Measurements from ENCODE around the gene CUL1. TPM values are rescaled to one million over a fixed set of nuclear protein-coding genes. Genes with fewer than 3 reads are reported as not detected.
A peak's percentile ranks its signal among the peaks of the same experiment; 100 is the strongest.

The CUL1 gene
- total RNA-seq, 1 experiment from 2014 or later = 37.8 TPM

DNA sequence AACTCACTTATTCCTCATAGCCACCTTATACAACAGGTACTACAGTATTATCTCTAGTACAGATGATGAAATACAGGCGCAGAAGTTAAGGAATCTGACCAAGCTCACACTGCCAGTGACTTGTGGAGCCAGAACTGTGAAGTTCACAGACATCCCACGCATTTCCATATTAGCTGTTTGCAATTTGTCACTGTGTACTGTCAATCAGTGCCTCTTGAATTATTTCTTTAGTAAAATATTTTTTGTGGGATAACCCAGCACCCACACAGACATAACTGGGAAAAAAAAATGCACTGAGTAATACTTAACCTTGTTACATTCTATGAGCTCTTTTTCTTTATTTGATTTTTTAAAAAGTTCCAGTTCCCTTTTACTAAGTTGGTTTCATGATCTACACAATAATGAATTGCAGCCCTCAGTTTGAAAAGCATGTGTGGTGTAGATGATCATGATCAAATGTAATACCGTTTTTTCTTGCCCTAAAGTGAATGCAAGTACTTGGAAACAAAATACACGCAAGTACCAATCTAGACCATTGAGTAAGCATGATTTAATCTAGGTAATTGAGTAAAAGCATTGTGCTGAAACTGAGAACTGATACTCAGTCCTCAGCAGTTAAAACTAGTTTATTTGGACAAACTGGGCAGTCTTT, 14.1 kb downstream of the CUL1 start:
- intact Hi-C loops (cut with micrococcal nuclease; ENCODE audit: unreplicated experiment) = loop anchor here (10.0 kb wide), 1 partner anchor 252 kb away; no protein-coding TSS in a partner anchor
- BruUV-seq (replicated peaks) = no TSS peak

GRCh38 chr7:148714498-148714897, 15.8 kb downstream of the CUL1 start:
- BruUV-seq (replicated peaks) = no TSS peak
- no peaks in the 10 kb centered on the region for H3K27me3 Mint-ChIP-seq (ENCODE audit: unreplicated experiment)
- CTCF ChIA-PET = no interaction called here
- TF ChIP-seq, protein P1, sequence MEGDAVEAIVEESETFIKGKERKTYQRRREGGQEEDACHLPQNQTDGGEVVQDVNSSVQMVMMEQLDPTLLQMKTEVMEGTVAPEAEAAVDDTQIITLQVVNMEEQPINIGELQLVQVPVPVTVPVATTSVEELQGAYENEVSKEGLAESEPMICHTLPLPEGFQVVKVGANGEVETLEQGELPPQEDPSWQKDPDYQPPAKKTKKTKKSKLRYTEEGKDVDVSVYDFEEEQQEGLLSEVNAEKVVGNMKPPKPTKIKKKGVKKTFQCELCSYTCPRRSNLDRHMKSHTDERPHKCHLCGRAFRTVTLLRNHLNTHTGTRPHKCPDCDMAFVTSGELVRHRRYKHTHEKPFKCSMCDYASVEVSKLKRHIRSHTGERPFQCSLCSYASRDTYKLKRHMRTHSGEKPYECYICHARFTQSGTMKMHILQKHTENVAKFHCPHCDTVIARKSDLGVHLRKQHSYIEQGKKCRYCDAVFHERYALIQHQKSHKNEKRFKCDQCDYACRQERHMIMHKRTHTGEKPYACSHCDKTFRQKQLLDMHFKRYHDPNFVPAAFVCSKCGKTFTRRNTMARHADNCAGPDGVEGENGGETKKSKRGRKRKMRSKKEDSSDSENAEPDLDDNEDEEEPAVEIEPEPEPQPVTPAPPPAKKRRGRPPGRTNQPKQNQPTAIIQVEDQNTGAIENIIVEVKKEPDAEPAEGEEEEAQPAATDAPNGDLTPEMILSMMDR (IDR thresholded peaks at IDR 0.05; ENCODE audit: unreplicated experiment) = no peak
- DNase-seq = no peak
- no peak overlapping the region for H3K27ac Mint-ChIP-seq (ENCODE audit: unreplicated experiment)
- no peak overlapping the region for H3K4me3 Mint-ChIP-seq (ENCODE audit: low read depth, unreplicated experiment)
- peaks cover 6% of the 10 kb centered on the region for H3K36me3 Mint-ChIP-seq (ENCODE audit: insufficient read depth, unreplicated experiment)
- intact Hi-C loops (cut with micrococcal nuclease; ENCODE audit: unreplicated experiment) = loop anchor here (10.0 kb wide), 1 partner anchor 250 kb away; no protein-coding TSS in a partner anchor
- H3K4me1 Mint-ChIP-seq (ENCODE audit: low read depth, unreplicated experiment) = peaks cover 33% of the 10 kb centered on the region
- no peaks in the 10 kb centered on the region for H3K9me3 Mint-ChIP-seq (ENCODE audit: low read depth, unreplicated experiment)

More for the DNA sequence above, 14.1 kb downstream of the CUL1 start:
- TF ChIP-seq, protein P1 (IDR thresholded peaks at IDR 0.05; ENCODE audit: unreplicated experiment) = no peak
- CTCF ChIA-PET = no interaction called here
- Mint-ChIP-seq H3K4me3 (ENCODE audit: low read depth, unreplicated experiment) (no peak overlapping the region), H3K36me3 (ENCODE audit: insufficient read depth, unreplicated experiment) (peaks cover 6% of the 10 kb centered on the region), H3K27ac (ENCODE audit: unreplicated experiment) (no peak overlapping the region), H3K4me1 (ENCODE audit: low read depth, unreplicated experiment) (peaks cover 36% of the 10 kb centered on the region), H3K9me3 (ENCODE audit: low read depth, unreplicated experiment) (no peaks in the 10 kb centered on the region), H3K27me3 (ENCODE audit: unreplicated experiment) (no peaks in the 10 kb centered on the region)
- DNase-seq = no peak

DNA sequence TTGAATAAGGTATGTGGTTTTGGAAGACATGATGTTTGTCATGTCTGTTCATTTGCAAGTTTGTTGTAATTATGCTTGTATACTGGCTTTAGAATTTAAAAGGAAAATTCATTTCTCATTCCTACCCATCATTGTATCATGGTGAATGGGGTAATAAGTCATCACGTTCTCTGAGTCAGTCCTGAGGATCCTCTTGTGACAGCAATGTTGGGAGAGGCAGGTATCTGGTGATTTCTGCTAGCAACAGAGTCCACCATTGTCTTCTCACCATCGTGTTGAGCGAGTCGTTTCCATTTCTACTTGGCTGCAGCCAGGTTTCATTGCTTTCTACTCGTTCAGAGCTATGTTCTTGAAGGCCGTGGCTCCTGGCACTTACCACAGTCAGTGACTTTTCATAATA, 16.3 kb downstream of the CUL1 start:
- TF ChIP-seq, protein P1 (IDR thresholded peaks at IDR 0.05; ENCODE audit: unreplicated experiment) = no peak
- H3K36me3 Mint-ChIP-seq (ENCODE audit: insufficient read depth, unreplicated experiment) = peaks cover 6% of the 10 kb centered on the region
- CTCF ChIA-PET = interaction anchor here (0.6 kb wide), 1 partner anchor 316 kb away, joined by 4 read pairs; no protein-coding TSS in a partner anchor
- no peaks in the 10 kb centered on the region for H3K9me3 Mint-ChIP-seq (ENCODE audit: low read depth, unreplicated experiment)
- no peak overlapping the region for H3K4me3 Mint-ChIP-seq (ENCODE audit: low read depth, unreplicated experiment)
- no TSS peak for BruUV-seq (replicated peaks)
- no peak for DNase-seq
- intact Hi-C loops (cut with micrococcal nuclease; ENCODE audit: unreplicated experiment) = loop anchor here (10.0 kb wide), 1 partner anchor 250 kb away; no protein-coding TSS in a partner anchor
- H3K27ac Mint-ChIP-seq (ENCODE audit: unreplicated experiment) = no peak overlapping the region
- no peaks in the 10 kb centered on the region for H3K27me3 Mint-ChIP-seq (ENCODE audit: unreplicated experiment)
- H3K4me1 Mint-ChIP-seq (ENCODE audit: low read depth, unreplicated experiment) = peaks cover 36% of the 10 kb centered on the region

- Mint-ChIP-seq H3K27ac (ENCODE audit: unreplicated experiment) (peak overlapping the region; percentile 36), H3K27me3 (ENCODE audit: unreplicated experiment) (no peaks in the 10 kb centered on the region), H3K36me3 (ENCODE audit: insufficient read depth, unreplicated experiment) (peaks cover 6% of the 10 kb centered on the region), H3K9me3 (ENCODE audit: low read depth, unreplicated experiment) (no peaks in the 10 kb centered on the region), H3K4me1 (ENCODE audit: low read depth, unreplicated experiment) (peaks cover 49% of the 10 kb centered on the region), H3K4me3 (ENCODE audit: low read depth, unreplicated experiment) (peak overlapping the region; percentile 46)
- intact Hi-C loops (cut with micrococcal nuclease; ENCODE audit: unreplicated experiment) = loop anchor here (10.0 kb wide), 1 partner anchor 247 kb away; no protein-coding TSS in a partner anchor
- TF ChIP-seq, protein P1 (IDR thresholded peaks at IDR 0.05; ENCODE audit: unreplicated experiment) = no peak
- CTCF ChIA-PET = no interaction called here
- DNase-seq = peak; percentile 57
- BruUV-seq (replicated peaks) = no TSS peak
Measured at GRCh38 chr7:148717266-148717793, 18.6 kb downstream of the CUL1 start.

Measured in Calu3 (cell line).